Kidney glomerular epithelial cell (primary cell): ENCODE data around the gene PAX2.

Experiments used
- DNase-seq: peaks from one replicate; lab custom pipeline; 2025; lab: John Stamatoyannopoulos, UW

PAX2 gene

GRCh38 chr10:100878291-100878910 is 133.0 kb downstream of the PAX2 start:
- DNase-seq, result peak; percentile 62
